GM19023 (cell line): ENCODE data around the gene FNBP1L.

Experiments used
- ATAC-seq: cut with Tn5 transposase; IDR thresholded peaks from one replicate; pipeline ENCODE4 v1.9.1; 2021; ENCODE audit warnings: mild to moderate bottlenecking, moderate library complexity; ENCODE audit not compliant: unreplicated experiment

FNBP1L gene

DNA sequence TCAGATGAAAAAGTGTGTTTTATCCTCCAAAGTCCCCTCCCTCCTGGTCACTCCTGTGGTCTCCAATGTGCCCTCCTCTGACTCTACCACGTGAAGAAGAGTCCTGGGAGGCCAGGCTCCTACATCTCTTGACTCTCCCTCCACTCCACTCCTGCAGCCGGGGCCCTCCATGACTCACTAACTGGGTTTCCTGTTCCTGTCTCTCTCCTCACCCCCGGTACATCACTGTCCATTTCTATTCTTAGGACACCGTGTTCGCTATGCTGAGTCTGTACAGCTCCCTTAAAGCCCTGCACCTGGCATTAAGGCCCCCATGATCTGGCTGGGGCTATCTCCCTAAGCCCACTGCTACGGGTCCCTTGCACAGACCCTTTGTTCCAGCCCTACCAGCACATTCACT is 140.3 kb downstream of the FNBP1L start:
- no peak for ATAC-seq

DNA sequence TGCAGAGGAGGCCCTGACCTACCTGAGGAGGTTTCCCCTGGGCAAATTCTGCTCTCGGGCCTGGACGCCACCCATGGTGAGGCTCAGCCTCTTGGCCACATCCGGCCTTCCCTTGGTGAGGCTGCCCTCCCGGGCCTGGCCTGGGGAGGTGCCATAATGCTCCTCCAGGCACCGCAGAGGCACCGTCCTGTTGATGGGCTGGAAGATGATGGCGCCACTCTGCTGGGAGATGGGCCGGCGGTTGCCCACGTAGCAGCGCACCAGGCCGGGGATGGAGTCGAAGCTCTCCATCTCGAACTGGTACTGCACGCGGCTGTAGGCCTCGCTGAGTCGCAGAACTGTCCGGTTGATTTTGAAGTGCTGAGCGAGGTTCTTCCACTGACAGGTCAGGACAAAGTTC is 141.0 kb downstream of the FNBP1L start:
- ATAC-seq = no peak

DNA sequence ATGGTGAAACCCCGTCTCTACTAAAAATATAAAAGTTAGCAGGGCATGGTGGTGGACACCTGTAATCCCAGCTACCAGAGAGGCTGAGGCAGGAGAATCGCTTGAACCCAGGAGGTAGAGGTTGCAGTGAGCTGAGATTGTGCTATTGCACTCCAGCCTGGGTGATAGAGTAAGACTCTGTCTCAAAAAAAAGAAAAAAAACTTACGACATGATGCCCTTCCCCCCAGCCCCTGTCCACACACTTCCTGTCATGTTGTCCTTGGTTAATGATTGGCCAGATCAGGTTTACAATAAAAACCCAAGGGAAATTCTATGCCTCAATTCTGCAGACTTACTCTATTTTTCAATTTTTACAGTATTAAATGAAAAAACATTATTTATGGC is 143.4 kb downstream of the FNBP1L start:
- peak; percentile 12 for ATAC-seq

DNA sequence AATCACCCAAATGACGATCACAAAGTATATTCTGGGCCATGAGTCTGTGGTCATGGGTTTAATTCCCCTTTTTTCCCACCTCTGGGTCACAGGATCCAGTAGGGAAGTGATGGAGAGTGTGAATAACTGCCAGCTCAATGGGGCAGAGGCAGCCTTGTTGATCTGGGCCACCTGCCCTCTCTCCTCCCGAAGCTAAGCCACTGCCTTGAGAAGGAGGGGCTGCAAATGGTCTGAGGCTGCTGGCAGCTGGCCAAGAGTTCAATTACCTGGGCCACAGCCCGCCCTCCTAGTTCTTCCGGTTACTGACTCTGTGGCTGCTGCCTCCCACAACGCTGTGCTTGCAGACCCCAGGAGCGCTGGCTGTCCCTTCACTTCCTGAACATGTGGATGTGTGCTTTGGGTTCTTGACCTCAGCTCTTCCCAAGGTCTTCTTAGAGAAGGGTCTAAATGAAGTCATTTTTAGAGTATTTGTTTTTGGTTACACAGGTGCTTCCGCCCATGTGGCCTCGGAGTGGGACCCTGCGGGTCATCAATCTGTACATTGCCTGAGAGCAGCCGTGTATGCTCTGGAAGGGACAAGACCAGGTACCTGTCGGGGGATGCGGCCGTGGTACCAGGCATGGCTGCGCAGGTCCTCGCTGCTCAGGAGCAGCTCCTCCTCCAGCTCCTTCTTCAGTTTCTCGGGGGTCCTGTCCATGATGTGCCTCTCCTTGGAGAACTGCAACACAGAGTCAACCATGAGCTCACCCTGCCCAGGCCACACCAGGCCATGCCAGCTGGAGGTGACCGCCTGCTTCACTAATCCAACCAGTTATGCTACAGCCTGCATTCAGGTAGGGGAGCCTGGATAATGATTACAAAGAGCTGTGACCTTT is 144.0 kb downstream of the FNBP1L start:
- peak; percentile 76 for ATAC-seq

DNA sequence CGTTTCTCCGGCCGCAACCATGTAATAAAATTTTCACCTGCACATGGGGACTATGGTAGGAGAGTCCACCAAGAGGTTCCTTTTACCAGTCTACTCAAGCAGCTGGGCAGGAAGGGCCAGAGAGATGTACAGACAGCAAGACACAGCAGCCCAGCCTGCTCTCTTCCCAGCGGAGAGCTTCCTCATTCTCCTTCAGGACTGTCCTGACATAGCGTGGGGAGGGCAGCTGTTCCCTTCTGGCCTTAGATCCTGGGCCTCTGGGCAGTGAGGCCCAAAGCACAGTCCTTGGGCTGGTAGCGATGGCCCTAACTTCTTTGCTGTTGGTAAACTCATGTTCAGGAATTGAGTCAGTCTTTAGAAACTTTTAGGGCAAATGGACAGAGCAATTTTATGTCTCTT is 144.6 kb downstream of the FNBP1L start:
- ATAC-seq = no peak

DNA sequence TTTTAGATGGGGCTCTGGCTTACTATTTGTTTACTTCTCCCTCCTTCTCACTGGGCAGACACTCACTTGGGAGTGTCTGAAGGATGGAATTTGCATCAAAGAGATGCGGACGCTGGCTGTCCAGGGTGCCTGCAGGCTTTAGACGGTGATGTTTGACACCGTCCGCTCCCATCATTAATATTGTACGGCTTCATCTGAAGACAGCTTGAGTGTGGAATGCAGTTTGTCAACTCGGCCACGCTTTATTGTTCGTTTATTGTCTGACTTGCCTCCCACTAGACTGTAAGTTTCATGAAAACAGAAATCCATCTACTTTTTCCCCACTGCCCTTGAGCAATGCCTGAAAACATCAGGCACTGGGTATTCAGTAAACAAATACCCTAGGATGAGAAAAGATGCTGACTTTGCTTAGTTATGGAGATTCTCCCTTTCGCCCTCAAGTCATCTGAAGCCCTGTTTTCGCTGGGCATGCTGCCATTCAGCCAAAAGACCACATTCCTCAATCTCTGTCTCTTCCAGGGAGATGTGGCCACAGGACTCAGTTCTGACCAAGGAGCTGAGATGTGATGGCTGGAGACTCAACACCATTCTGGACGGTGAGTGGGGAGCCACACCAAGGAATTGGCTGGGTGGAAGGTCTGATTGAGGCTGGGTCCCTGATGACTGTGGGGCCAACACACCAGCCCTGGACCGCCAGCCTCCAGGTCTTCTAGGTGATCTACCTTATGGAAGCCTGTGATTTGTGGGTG is 146.1 kb downstream of the FNBP1L start:
- ATAC-seq = no peak

DNA sequence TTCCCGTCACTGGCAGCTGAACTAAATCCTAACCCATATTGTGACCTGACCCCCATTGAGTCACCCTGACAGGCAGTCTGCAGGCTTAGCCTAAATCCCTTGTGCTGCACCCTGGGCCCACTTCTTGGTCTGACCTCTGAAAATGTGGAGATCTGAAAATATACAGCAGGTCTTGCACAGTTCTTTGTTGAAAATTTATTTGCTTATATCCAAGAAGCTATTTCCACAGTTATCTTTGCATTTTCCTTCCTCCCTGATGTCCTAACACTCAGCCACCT is 146.6 kb downstream of the FNBP1L start:
- no peak for ATAC-seq

DNA sequence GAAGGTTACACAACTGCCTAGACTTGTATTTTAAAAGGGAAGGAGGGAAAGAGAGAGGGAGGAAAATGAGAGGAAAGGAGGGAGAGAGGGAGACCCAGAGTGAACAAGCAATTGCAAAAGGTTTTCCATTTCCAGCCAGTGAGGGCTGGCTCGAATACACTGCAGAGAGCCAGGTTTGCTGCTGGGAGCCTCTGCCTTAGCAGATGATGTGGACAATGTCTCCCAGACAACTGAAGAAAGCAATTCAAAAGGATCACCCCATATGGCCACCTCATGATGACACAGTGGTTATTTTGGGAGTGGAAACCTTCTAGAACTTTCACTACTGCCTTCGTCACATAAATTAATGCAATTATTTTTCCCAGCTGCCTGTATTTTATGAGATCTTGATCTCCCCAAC is 147.3 kb downstream of the FNBP1L start:
- no peak for ATAC-seq

DNA sequence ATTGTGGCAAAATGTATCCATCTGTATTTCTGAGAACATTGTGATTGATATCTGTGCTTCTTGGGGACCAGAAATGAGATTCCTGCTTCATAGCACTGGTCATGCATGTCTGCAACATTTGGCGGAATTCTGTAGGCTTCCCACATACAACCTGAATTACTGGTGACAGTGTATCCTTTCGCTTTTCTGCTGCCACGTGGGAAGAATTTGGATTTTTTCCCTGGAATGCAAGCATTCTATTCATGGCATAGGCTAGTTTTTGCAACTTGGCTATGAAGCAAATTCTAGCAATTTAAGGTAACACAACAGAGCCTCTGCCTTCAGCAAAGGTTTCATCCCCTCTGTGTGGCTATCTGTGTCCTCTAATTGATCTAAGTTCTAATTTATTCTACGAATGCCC is 147.8 kb downstream of the FNBP1L start:
- no peak for ATAC-seq

DNA sequence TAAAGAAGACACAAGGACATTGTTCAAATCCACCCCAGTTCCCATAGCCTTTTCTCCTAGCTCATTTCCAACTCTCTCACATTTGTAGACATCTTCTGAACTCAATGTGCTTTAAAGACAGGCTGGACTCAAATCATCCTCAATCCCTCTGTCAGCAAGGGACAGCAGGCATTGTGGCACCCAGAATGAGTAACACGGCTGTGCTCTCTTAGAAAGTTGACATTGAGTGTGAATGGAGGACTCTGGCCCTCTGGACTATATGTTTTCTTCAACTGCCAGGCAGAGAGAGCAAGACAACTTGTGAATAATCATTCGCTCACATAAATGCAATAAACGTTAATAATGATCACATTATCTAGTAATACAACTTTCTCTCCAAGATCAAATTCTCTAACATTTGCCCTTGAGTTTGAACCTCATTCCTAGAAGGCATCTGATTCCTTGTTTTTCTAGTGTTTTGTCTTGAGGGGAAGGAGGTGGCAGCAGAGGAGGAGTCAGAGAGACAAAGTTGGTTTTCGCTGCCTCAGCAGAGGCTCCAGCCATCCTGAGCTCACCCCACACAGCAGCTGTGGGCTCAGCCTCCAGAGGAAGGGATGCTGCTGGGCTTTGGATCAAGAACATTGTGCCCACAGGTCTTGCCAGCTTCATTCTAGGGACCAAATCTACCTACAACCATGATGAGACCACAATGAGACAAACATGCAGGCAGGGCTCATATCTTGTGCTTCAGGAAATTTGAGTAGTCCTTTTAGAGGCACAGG is 148.6 kb downstream of the FNBP1L start:
- no peak for ATAC-seq

DNA sequence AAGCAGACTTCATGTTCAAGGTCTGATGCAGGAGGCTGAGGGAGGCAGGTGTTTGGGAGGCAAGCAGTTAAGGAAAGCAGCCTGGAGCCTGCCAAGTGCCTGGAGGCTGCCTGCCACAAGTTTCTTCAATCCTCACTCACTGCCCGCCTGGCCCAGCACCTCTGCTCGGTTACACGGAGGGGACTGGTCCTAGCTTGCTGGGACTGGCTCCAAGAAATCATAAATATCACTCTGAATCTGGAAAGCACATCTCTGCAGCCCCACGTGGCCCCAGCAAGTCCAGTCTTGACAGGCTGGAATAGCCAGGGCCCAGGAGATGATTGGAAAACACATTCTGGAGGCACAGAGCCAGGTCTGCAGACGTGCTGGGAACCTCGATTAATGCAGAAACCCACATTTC is 149.8 kb downstream of the FNBP1L start:
- no peak for ATAC-seq

DNA sequence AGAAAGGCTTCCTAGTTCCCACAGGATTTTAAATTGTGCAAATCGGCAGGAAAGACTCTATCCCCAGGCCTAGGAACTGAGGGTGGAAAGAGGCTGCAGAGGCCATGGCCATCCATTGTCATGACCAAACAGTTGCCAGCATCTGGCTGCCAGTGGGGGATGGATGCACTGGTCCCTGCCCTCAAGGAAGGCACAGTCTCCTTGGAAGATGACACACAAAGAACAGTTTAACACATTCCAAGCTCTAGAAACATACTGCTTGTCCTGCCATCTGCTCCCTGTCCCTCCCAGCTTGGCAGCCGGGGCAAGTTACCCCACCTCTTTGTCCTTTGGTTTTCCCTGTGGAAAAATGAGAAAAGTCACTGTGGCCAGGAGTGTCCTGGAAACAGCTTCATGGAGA is 150.5 kb downstream of the FNBP1L start:
- ATAC-seq = no peak

DNA sequence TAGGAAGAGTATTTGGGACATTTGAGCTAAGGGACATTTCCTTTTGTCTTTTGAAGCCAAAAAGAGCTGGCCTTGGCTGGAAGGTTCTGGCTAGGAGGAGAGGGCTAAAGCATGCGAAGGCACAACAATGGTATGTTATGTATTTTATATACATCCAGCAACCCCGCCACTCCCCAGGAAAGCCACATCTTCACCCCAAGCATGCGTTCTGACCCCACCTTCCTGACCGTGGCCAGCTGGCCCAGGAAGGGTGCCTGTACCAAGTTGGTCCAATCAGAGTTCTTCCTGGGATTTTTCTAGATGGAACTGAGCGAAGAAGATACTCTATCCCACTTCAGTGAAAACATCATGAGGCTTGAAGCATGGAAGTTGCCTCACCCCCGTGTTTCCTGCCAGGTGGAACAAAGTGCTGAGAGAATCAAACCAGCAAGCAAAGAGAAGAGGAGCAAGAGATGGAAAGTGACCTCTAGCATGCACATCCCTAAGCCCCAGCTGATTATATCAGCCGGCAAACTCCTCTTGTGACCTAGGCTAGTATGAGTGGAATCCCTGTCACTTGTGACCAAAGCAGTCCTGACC is 151.0 kb downstream of the FNBP1L start:
- no peak for ATAC-seq

DNA sequence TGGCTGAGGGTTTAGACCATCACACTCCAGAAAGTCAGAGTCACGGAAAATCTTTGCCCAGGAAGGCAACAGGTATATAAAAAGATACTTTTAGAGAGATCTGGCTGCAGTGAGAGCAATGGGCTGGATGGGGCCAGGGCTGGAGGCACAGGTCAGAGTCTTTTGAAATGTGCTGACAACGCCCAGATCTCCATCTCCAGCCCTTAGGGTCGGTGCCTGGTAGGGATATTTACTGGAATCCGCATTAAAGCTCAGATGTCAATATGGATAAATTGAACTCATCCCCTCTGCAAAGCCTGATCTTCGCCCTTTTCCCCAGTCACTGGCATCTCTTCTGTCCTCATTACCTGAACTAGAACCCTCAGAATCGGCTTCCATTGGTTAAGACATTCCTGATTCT is 151.6 kb downstream of the FNBP1L start:
- ATAC-seq = no peak

DNA sequence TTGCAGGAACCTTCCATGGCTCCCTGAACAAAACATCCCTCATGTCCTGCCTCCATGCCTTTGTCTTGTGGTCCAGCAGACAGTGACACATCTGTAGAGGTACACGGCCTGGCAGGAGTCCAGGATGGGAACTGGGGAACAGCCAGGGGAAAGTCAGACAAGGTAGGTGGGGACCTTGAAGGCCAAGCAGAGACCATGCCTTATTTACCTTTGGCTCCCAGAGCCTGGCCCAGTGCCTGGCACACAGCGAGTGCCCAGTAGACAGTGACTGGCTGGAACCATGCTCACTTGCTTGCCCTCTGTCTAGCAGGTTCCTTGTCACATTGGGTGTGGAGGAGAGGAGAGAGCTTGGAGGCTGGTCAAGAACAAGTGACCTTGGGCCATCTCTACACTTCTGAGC is 152.7 kb downstream of the FNBP1L start:
- ATAC-seq = no peak

DNA sequence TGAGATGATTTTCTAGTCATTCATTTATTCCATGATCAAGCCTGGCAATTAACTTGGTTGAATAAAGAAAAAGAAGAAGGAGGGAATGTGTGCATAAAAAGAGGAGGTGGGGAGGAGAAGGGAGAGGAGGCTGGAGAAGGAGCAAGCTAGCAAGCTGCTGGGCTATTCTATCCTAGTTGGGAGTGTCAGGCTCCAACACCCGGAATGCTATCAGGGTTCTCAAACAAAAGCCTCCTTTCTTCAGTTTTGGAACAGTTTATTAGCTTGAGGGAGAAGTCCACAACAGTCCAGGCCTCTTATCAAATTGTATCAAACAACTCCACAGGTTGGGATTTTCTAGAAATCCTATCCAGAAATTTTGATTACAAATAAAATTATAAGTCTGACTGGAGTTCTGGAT is 153.8 kb downstream of the FNBP1L start:
- no peak for ATAC-seq

DNA sequence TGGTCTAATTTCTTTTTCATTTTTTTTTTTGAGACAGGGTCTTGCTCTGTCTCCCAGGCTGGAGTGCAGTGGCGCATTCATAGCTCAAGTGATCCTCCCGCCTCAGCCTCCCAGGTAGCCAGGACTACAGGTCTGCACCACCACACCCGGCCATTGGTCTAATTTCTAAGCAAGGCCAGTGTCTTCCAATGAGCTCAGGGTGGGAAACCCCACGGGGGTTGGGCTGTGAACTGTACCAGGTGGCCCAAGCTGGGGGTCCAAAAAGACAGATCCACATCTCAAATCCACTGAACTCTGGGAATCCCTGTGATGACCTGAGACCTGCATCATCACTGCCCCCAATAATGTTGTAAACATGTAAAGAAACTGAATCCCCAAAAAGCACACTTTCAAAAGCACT is 154.2 kb downstream of the FNBP1L start:
- ATAC-seq = no peak

DNA sequence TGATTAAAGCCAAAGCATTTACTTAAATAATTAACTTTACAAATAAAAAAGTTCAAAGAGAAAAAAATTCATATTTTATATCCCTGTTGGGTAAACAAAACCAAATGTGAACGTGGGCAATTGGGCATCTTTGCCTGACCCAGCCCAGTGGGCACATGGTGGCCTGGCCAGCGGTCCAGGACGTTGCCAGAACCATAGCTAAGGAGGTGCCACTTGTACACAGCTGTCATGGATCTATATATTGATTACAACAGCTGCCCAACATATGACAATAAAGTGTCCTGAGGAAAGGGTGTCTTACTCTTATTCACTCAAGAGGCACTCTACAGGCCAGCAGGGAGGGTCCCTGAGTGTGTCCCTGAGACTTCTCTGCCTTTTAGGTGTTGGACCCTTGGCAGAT is 155.2 kb downstream of the FNBP1L start:
- ATAC-seq = no peak

DNA sequence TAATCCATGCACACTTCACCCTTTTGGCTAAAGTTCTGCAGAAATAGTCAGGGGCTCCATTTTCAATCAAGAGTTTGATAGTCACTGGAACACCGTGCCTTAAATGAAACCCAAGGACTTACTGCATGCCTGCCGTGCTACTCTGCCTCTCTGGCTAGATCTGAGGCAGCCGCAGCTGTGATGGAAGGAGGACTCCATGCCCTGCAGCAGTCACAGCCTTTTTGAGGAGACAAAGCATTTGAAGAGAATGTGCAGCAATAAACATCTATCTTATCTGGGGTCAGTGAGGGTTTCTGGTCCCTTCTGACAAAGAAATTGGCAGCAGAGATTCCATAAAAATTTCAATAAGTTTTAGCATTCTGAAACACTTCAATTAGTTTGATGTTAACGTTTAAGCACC is 155.7 kb downstream of the FNBP1L start:
- ATAC-seq = no peak
